DND-41 (cell line): ENCODE results near the gene DNAI4.

Experiments used
- CTCF ChIP-seq: IDR thresholded peaks from 2 replicates; pipeline ENCODE4 v1.5.1; 2012; ENCODE audit warnings: borderline replicate concordance, low read length, moderate library complexity, mild to moderate bottlenecking; ENCODE audit not compliant: poor library complexity, severe bottlenecking; ENCODE audit errors: extremely low read depth
- EZH2 ChIP-seq: IDR thresholded peaks from 3 replicates; pipeline ENCODE4 v1.6.1; 2012; ENCODE audit warnings: borderline replicate concordance, low read depth, mild to moderate bottlenecking, moderate library complexity, low read length, inconsistent platforms; ENCODE audit not compliant: severe bottlenecking

DNA sequence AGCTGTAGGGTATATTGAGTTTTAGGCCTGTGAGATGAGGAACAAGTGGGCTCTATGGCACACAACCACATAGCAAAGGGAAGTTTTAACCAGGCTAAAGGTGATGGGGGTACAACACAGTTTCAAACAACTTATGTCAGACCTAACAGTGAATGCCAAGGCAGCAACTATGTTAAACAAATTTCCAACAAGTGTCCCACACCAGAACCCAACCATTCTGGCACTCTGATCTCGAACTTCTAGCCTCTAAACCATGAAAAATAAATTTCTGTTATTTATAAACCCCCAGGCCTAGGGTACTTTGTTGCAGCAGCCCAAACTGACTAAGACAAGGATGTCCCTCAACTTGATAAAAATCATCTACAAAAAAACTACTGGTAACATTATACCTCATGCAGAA is 71.3 kb downstream of the DNAI4 start:
- no peak for TF ChIP-seq CTCF
- no peak for TF ChIP-seq EZH2
